22Rv1 (cell line): Measurements from ENCODE around the gene F3.
"Not testable (repeated sequence)": the region's sequence is repeated elsewhere in the genome, so short reads cannot be mapped to it uniquely, and the experiment has no call there.

Experiments used
- H3K27ac ChIP-seq: fragments of 450-650 bp; 2 replicates; pipeline ENCODE4 v1.5.1; 2017
- ZFX ChIP-seq: fragments of 450-650 bp; IDR thresholded peaks from 2 replicates; pipeline ENCODE4 v1.6.1; 2017; ENCODE audit warnings: antibody characterized with exemption, borderline replicate concordance
- TF ChIP-seq, protein P1 (sequence below): fragments of 450-650 bp; IDR thresholded peaks from 2 replicates; pipeline ENCODE4 v1.5.1; 2017; ENCODE audit warnings: mild to moderate bottlenecking

The F3 gene

GRCh38 chr1:94578856-94579255 is 37.3 kb upstream of the F3 start:
- H3K27ac ChIP-seq = no peak overlapping the region
- TF ChIP-seq ZFX = no peak
- TF ChIP-seq, protein P1, sequence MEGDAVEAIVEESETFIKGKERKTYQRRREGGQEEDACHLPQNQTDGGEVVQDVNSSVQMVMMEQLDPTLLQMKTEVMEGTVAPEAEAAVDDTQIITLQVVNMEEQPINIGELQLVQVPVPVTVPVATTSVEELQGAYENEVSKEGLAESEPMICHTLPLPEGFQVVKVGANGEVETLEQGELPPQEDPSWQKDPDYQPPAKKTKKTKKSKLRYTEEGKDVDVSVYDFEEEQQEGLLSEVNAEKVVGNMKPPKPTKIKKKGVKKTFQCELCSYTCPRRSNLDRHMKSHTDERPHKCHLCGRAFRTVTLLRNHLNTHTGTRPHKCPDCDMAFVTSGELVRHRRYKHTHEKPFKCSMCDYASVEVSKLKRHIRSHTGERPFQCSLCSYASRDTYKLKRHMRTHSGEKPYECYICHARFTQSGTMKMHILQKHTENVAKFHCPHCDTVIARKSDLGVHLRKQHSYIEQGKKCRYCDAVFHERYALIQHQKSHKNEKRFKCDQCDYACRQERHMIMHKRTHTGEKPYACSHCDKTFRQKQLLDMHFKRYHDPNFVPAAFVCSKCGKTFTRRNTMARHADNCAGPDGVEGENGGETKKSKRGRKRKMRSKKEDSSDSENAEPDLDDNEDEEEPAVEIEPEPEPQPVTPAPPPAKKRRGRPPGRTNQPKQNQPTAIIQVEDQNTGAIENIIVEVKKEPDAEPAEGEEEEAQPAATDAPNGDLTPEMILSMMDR = no peak

DNA sequence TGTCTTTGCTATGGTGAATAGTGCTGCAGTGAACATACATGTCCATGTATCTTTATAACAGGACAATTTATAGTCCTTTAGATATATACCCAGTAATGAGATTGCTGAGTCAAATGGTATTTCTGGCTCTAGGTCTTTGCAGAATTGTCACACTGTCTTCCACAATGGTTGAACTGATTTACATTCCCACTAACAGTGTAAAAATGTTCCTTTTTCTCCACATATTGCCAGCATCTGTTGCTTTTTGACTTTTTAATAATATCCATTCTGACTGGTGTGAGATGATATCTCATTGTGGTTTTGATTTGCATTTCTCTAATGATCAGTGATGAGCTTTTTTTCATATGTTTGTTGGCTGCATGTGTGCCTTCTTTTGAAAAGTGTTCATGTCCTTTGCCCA is 32.4 kb upstream of the F3 start:
- H3K27ac ChIP-seq = not testable (repeated sequence)

- H3K27ac ChIP-seq = no peak overlapping the region
- TF ChIP-seq ZFX = no peak
- TF ChIP-seq, protein P1 = no peak
These were observed 31.2 kb upstream of the F3 start for GRCh38 chr1:94572780-94573179.

DNA sequence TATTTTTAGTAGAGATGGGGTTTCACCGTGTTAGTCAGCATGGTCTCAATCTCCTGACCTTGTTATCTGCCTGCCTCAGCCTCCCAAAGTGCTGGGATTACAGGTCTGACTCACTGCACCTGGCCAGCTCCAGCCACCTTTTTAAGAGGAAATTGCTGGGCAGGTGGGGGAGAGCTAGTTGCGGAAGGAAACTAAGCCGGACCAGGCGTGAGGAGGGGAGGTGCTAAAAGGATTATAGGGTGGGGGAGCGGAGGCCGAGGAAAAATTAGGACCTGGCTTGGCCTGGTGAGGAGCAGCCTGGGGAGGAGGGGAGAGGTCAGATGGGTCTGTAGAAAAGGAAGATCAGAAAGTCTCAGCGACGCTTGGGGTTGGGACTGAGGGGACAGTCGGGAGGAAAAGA is 29.4 kb upstream of the F3 start:
- H3K27ac ChIP-seq = not testable (repeated sequence)

DNA sequence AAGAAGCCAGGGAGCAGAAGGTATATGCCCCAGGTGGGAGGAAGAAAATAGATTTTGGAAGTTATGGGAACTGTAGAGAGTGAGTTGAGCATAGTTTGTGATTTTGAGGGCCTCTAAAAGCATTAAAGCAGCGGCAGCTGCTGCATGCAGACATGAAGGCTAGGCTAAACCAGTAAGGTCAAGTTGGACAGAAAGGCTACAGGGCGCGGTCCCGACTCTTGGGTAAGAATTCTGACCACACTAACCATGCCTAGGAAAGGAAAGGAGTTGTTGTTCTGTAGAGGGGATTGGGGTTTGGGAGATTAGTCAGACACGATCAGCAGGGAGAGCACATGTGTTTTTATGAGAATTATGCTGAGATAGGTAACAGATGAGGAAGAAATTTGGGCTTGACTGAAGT is 27.2 kb upstream of the F3 start:
- not testable (repeated sequence) for H3K27ac ChIP-seq

- not testable (repeated sequence) for H3K27ac ChIP-seq
These were observed 26.5 kb upstream of the F3 start for GRCh38 chr1:94567975-94568607.

DNA sequence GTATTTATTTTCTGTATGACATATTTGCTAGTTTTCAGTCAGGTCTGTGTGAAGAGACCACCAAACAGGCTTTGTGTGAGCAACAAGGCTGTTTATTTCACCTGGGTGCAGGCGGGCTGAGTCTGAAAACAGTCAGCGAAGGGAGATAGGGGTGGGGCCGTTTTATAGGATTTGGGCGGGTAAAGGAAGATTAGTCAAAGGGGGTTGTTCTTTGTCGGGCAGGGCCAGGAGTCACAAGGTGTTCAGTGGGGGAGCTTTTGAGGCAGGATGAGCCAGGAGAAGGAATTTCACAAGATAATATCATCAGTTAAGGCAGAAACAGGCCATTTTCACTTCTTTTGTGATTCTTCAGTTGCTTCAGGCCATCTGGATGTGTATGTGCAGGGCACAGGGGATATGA is 24.9 kb upstream of the F3 start:
- H3K27ac ChIP-seq = not testable (repeated sequence)

GRCh38 chr1:94565901-94566300 is 24.3 kb upstream of the F3 start:
- H3K27ac ChIP-seq = no peak overlapping the region
- TF ChIP-seq, protein P1 = no peak
- TF ChIP-seq ZFX = no peak

GRCh38 chr1:94562519-94563260 is 21.1 kb upstream of the F3 start:
- H3K27ac ChIP-seq = no peak overlapping the region
- no peak for TF ChIP-seq ZFX
- TF ChIP-seq, protein P1 = no peak

DNA sequence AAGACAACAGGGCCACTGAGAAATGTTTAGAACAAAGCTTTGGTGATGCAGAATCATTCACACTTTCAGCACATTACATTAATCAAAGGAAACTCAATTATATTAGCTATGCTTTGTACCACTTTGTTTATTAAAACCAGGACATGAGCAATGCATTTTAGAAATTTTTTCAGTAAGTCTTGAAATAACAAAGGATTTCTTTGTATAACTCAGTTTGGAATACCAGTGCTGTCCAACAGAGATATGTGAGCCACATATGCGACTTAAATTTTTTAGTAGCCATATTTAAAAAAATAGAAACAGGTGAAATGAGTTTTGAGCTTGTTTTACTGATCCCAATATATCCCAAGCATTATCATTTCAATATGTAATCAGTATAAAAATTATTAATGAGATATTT is 18.8 kb upstream of the F3 start:
- TF ChIP-seq, protein P1 = no peak
- TF ChIP-seq ZFX = no peak

More for the DNA sequence above, 18.8 kb upstream of the F3 start:
- no peak overlapping the region for H3K27ac ChIP-seq
